Epidermal melanocyte (primary cell): ENCODE data around the gene GRB10.

Experiments
- DNase-seq: peaks from one replicate; pipeline ENCODE4 v3.0.0; 2011; ENCODE audit warnings: low spot score; ENCODE audit not compliant: insufficient read length

GRB10 gene

DNA sequence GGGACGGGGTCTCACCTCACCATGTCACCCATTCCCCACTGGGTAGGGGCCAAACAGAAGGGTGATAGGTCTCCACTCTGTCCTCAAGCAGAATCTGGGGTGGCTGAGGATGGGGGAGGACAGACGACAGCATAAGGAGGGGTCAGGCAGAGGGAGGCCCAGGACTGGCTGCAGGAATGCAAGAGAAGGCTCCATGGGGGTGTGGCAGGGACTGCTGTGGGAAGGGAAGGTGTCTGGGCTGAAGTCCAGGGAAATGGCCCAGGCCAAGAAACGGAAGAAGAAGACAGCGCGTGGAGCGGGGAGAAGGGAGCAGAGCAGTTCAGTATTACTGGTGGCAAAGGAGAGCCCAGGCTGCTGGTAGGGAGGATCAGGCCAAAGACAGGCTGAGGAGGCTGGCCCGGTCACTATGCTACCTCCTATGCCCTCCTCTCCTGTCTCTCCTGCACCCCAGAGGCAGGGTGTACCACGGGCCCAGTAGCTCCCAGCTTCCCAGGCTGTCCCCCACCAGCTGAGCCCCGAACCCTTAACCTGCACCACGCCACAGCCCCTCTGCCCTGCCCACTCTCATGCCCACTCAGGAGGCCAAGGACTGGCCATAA lies 60.9 kb downstream of the GRB10 start:
- no peak for DNase-seq

DNA sequence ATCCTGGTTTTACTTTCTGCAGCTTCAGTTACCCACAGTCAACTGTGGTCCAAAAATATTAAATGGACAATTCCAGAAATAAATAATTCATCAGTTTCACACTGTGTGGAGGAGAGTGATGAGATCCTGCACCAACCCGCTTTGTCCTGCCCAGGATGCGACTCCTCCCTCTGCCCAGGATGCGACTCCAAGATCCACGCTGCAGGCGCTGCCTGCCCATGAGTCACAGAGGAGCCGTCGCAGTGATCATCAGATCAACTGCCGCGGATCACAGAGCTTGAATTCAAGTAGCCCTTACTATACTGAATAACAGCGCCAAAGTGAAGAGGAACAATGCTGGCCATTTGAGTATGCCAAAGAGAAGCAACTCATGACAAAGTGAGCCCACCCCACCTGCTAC lies 61.5 kb downstream of the GRB10 start:
- no peak for DNase-seq

DNA sequence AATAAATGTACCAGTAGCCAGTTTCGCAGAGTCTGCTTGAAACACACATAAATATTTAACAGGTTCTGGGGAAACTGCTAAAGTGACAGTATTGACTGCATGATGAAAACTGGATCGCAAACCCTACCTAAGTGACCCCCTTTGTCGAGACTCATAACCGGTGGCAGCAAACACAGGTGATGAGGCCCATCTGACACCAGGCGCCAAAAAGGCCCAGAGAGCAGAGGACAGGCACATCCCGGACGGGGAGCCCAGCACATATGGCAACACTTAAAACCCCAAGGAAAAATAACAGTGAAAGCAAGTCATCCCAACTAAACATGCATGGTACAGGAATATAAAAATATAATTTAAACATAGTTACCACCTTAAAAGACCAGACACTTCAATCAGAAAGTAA lies 62.4 kb downstream of the GRB10 start:
- DNase-seq, result no peak

DNA sequence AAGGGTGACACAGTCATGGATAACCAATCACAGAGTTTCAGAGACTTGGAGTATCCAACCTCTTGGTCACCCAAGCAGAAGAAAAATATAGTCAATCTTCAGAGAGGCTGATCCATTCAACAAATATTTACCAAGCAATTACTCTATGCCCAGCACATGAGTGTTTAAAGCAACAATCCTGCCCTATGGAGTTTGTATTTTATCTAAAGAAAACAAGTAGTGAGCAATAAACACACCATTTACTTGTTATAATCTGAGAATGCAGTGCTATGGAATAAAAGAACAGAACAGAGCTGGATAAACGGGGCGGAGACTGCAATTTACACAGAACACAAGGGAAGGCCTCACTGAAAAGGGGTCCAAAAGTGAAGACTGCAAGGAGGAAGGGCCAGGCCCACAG lies 63.8 kb downstream of the GRB10 start:
- DNase-seq, result no peak

DNA sequence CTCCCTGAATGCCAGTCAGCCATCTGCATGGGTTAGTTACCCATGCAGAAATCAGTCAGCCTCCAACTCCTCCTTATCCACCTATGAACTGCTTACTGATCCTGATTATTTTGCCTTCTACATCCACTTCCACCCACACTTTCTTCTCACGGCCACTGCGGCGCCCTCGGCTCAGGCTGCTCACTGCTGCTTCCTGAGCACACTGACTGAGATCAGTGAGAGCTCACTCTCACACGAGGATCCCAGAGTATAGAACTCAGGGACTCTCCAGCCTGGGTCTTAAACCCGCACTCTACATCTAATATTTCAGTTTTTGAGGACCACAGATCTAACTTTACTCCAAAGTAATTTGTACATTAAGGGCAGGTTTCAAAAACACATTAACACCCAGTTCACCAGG lies 64.4 kb downstream of the GRB10 start:
- DNase-seq, result no peak

DNA sequence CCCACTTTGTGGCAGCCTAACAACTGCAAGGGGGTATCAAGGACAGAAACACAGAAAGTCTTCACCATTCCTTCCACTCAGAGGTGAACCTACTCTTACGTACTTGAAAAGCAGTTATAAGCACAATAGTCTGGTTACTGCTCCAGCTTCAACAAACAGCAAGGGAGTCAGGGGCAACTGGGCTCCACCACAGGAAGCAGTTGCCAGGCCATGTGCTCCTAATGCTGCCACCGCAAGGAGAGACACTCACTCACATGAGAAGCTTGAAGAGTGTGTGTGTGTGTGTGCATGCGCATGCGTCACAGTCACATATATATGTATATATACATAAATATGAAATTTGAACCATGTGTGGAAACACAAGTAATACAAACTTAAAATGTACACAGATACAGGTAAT lies 65.5 kb downstream of the GRB10 start:
- DNase-seq, result no peak

DNA sequence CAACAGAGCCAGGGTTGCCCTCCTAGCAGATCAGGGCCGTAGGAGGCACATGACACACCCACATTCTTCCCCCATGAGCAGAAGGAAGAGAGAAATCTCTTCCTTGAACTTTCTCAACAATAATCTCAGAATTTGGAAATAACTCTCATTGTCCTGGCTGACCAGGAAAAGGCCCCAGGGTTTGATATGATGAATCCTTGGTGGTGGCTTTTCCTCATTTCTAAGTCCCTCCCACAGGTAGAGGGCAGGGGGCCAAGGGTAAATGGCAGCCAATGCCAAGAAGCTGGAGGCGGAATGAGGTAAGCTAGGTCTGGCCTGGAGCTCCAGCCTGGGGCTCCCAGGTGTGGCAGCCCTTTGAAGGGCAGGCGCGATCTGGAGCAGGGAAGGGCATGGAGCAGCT lies 67.8 kb downstream of the GRB10 start:
- DNase-seq, result no peak

DNA sequence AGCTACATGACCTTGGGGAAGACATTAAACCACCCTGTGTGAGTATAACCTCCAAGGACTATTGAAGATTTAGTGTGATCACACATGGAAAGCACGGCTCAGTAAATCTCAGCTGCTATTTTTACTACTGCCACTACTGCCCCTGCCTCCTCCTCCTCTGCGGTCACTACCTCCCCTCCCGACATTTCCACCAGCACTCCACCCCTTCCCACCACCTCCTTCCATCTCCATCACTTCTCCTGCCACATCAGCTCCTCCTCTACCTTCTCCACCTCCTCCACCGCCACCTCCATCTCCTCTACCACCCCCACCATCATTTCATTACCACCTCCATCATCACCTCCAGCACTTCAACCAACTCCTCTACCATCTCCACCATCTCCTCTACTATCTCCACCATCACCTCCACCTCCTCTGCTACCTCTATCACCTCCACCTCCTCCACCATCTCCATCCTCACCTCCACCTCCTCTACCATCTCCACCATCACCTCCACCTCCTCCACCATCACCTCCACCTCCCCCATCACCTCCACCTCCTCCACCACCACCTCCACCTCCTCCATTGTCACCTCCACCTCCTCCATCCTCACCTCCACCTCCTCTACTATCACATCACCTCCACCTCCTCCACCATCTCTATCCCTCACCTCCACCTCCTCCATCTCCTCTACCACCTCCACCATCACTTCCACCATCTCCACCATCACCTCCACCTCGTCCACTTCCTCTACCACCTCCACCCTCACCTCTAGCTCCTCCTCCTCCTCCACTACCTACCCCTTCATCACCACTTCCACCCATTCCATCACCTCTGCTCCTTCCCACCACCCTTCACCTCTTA lies 69.4 kb downstream of the GRB10 start:
- DNase-seq, result no peak

DNA sequence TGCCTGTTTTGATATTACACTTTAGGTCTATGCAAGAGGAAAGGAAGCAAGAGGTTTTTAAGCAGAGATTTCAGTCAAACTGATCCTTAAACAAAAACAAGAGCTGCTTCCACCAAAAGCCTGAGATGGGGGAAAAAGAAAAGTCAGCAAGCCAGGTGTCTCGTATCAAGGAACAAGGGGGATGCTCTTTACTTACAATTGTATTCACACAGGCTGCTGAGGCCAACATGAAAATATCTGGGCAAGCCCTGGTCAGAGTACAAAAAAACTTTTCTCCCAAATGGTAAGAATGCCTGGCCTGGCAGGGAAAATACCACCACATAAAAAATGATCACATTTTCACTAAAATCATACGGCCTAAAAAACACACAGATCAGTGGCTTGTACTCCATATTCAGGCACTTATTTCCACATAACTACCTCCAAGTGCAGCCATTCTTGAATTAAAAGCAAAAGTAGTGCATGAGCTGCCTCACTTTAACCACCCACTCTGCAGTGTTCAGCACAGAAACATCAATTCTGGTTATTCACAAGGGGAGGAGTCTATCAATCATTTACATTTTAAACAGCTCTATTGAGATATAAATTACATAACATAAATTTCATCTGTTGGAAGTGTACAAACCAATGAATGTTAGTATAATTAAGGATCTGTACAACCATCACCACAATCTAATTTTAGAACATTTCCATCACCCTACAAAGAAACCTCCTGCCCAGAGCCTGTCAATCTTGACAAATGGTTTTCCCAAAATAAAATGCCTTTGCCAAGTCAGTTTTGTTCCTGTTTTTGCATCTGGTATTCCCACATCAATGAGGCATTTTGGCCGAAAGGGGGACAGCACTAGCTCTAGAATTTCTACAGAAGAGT lies 70.2 kb downstream of the GRB10 start:
- DNase-seq, result no peak

DNA sequence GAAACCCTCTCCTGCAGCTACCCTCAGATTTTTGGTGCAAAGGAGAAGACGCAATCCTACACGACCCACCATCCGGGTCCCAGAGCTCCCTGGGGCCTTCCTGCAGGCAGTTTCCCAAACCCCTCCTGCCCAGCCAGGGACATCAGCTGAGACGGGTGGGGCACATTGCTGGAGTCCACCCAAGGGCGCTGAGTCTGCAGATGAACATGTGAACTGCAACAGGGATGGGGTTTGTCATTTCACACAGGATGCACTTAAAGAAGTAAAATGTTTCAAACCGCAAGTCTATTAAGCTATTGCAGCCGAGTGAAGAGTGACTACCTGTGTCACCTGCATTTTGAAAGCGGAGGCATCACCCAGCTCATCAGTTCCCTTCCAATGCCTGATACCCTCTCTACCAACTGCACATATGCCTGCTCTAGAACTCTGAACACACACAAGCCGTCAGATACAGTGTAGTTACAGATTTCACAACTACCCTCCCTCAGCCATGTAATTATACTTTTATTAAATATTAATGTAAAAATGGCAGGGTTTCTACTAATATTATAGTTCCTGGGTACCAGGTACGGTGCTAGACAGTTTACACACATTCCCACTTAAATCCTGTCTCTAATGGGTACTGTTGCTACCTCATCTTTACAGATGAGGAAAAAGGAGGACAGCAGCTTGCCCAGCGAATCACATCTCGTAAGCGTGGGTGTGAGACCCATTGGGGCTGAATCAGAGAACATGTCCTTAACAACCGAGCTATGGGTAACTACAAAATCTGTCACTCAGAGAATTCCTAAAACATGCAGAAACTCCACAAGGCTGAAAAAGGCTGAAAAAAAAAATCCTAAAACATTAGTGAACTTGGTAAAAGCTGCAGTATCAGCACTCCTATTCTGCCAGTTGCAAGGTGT lies 71.2 kb downstream of the GRB10 start:
- no peak for DNase-seq

DNA sequence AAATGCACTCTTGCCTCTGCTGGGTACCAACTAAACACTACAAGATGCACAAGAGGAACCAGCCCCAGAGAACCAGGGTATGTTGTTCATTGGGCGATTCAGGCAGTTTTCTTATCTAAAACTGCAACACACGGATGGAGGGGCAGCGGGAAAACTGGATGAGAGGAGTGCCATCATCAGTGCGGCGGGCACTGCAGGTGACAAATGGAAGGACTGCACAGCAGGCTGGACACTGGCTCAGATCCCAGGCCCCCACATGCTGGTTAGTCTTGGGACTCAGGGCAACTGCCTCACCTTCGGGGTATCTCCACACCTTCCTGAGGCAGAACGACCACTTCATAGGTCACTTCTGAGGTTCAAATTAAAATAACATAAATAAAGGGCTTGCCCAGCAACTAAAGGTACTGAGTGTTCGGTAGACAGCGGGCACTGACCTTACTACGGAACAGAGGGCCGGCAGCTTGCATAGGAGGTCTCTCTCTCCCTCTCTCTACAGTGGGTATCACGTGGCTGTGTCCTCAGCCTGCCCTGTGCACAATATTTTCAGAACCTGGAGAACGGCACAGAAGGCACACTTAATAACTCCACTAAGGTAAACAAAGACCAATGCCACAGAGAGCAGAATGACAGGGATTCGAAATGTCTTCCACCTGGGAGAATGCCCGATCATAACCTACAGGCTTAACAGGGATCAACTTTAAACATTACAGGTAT lies 72.1 kb downstream of the GRB10 start:
- no peak for DNase-seq

DNA sequence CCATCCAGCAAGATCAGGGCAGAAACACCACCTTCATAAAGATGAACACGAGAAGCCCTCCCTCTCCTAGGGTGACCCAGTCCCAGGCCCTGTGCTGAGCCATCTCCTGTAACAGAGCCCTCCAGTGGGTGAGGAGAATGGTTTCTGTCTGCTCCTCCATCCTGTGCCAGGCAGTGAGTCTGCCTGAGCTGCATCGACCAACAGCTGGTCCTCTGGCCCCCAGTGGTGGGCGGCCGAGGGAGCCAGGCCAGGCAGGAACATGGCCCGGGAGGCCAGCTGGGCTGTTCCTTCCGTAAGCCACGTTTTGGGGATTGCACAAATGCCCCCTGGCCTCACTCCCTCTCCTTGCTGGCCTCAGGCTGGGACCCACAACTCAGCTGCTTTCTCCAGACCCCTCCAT lies 73.5 kb downstream of the GRB10 start:
- DNase-seq, result no peak

DNA sequence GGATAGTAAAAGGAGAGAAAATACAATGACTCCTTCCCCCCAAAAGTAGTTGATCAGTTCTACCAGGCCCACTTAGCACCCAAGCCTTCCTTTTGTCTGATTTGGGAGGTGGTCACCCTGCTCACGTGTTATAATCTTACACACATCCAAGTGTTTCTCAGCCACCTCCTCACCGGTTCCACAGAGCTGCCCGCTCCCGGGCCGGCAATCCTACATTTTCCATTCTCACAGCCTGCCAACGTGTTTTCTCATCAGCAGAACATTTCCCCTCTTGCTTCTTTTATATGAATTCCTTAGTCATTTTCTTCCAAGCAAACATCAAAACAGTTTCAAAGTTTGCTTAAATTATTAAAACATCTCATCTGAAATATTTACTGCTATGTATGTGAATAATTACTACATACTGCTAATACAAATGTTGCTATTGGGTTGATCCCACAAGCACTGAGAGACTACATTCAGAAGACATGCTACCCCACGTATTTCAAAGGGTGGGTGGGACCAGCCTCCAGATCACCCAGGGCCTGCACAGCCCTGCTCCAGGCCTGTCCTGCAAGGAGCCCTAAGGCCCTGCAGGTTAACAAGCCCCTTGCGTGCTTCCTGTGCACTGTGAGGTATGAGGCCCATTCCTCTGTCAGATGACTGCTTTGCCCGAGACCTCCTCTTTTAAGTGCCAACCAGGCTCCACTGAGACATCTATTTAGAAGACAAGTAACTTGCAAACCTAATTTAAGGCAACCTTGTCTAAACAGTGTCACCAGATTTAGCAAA lies 75.3 kb downstream of the GRB10 start:
- no peak for DNase-seq

DNA sequence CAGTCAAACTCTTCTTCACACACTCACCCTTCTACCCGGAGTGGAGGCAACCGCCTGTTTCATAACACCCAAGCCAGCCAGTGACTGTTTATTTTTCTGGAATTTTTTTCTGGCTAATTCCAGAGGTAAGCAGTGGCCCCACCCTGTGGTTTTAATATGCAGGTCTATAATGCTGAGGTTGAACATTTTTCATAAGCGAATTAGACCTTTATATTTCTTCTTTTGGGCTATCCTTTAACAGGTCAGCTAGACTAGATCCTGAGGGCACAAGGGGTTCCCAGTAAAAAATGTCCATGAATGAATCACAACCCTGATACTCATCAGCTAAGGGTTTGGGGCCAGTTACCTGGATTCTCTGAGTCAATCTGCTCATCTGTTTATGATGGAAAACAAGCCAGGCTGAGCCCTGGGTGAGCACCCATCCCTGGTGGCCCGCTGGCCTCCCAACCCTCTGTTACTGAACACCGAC lies 76.2 kb downstream of the GRB10 start:
- no peak for DNase-seq

DNA sequence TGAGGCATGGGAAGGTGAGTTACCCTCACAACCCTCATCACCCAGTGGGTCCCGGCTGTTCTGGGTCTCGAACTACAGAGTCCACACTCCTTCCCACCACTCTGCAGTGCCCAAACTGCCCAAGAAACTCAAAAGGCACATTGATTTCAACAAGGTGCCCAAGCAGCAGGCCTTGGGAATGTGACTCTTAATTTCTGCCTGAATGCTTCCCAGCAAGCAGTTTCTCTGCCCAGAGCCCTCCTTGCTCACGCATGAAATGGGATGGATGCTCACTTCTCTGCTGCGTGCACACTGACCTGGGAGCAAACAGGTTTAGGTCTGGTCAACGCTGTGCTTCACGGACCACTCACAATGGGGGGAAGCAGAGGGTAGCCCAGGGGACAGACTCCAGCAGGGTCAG lies 77.9 kb downstream of the GRB10 start:
- no peak for DNase-seq

DNA sequence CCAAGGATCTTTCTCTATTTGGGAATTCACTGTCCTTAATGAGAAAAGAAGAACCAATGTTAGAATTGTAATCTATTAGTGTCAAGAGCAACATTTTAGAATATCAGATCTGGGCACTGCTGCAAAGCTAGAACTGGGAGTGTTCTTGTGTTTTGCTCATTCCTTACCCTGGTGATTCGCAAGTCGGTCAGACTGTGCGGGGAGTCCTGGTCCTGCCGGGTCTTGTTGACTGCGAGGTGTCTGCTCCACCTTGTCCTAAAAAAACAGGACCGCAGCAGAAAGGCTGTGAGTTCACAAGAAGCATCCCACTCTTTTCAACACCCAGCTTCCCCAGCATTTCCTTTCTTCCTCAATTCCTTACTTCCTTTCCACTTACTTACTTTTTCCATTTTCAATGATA lies 79.0 kb downstream of the GRB10 start:
- no peak for DNase-seq

DNA sequence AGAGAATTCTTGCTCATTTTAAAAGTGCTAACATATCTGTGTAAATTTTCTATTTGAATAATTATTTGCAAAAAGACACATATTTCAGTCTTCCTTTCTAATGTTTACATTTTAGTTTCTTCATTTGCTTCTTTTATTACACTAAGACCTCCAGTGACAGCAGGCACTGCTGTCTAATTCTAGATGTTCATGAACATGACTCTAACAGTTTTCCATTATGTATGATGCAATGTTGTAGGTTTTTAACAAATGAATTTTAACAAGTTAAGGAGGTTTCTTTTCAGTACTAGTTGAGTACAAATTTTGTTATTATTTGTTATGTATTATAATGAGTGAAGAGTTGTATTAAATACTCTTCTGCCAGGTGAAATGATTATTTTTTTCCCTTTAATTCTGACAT lies 83.6 kb downstream of the GRB10 start:
- DNase-seq, result no peak

DNA sequence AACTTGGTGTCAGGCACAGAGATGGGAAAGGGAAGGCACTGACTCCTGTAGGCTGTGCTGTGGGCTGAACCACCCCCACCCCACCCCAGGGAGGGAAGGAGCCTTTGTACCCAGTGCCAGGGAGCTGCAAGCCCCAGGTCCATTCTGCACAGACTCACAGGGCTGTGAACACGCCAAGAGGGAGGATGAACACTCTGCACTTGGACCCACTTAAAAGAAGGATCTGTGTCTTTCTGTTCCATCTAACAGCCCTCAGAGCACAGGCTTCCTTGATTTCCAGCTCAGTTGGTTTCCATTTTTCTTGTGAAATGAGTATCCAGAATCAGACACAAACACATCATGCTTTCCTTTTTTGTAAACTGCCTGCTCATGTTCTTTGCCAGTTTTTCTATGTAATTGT lies 84.9 kb downstream of the GRB10 start:
- DNase-seq, result no peak

DNA sequence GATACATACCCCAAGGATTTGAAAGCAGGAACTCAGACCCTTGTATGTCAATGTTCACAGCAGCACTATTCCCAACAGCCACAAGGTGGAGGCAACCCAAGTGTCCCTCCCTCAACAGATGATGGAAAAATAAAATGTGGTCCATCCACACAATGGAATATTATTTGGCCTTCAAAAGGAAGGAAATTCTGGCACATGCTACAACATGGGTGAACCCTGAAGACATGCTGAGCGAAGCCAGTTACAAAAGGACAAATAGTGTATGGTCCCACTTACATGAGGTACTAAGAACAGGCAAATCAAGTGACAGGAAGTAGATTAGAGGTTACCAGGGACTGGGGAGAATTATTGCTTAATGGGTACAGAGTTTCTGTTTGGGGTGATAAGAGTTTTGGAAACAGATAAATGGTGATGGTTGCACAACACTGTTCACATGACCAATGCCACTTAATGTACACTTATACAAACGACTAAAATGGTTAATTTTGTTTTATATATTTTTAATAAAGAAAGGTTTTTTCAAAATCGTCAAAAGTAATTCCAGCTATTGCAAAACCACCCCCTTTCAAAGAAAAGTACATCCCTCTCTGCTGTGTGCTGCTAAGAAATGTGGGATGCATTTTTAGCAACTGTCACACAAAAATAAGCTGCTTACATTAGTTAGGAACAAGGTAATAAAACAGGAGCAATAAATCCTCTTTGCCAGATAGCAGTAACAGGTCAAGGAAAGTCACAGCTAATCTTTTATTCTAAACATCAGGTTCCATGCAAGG lies 85.7 kb downstream of the GRB10 start:
- DNase-seq, result no peak
